ENCODE data around the gene LSM11.

DNA sequence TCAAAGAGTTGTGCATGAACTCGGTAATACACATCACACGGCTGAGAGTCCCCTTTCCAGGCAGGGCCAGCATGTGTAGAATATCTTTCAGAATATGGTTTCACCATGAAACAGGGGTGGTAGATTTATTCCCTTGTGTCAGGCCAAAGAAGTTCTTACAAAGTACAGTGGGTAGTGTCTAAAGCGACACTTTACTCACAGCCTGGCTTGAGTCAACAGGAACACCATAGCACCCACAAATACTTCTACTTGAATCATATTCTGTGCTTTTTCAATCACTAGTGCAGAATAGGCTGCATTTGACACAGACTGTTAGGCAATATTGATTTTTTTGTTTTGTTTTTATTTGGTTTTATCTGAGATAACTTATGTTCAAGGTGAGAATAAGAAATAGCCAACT, 12.6 kb downstream of the LSM11 start:
- TF ChIP-seq, protein P1, sequence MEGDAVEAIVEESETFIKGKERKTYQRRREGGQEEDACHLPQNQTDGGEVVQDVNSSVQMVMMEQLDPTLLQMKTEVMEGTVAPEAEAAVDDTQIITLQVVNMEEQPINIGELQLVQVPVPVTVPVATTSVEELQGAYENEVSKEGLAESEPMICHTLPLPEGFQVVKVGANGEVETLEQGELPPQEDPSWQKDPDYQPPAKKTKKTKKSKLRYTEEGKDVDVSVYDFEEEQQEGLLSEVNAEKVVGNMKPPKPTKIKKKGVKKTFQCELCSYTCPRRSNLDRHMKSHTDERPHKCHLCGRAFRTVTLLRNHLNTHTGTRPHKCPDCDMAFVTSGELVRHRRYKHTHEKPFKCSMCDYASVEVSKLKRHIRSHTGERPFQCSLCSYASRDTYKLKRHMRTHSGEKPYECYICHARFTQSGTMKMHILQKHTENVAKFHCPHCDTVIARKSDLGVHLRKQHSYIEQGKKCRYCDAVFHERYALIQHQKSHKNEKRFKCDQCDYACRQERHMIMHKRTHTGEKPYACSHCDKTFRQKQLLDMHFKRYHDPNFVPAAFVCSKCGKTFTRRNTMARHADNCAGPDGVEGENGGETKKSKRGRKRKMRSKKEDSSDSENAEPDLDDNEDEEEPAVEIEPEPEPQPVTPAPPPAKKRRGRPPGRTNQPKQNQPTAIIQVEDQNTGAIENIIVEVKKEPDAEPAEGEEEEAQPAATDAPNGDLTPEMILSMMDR (IDR thresholded peaks at IDR 0.05): no peak
- no peak for TF ChIP-seq POLR2A (IDR thresholded peaks at IDR 0.05)
